NCI-H2081 (cell line): Measurements from ENCODE around the gene RIBC2.
A peak's percentile ranks its signal among the peaks of the same experiment; 100 is the strongest.
"Not testable (repeated sequence)": the region's sequence is repeated elsewhere in the genome, so short reads cannot be mapped to it uniquely, and the experiment has no call there.

Source experiments
- DNase-seq, 2 experiments: peaks; one replicate each; lab custom pipeline; 2025; lab: John Stamatoyannopoulos, UW

RIBC2 gene

GRCh38 chr22:45413368-45414211 is at the start of gene RIBC2, which contains the start of gene SMC1B:
Gene RIBC2, plus strand, starts transcription at chr22:45413693. Its CDS starts 194 bp downstream, at chr22:45413887.
Gene SMC1B, minus strand, starts transcription at chr22:45413599. Its CDS starts 32 bp downstream, at chr22:45413567.
- peak; percentile 63 to 77 for DNase-seq

- DNase-seq: no peak
These were observed 46.8 kb upstream of the RIBC2 start for GRCh38 chr22:45366713-45367112.

- not testable (repeated sequence) for DNase-seq
These were observed 39.9 kb upstream of the RIBC2 start for GRCh38 chr22:45373592-45373991.

- DNase-seq: no peak
These were observed 37.5 kb upstream of the RIBC2 start for GRCh38 chr22:45376009-45376408.

GRCh38 chr22:45376703-45377102 is 36.8 kb upstream of the RIBC2 start:
- no peak for DNase-seq

- DNase-seq: no peak
These were observed 32.1 kb upstream of the RIBC2 start for GRCh38 chr22:45381348-45381747.

- no peak for DNase-seq
These were observed 23.9 kb upstream of the RIBC2 start for GRCh38 chr22:45389546-45389945.

- no peak for DNase-seq
These were observed 15.7 kb upstream of the RIBC2 start for GRCh38 chr22:45397806-45398205.

- DNase-seq: no peak
These were observed 15.3 kb upstream of the RIBC2 start for GRCh38 chr22:45398214-45398613.

- peak in 1 of 2 experiments; percentile 48 for DNase-seq
These were observed 13.6 kb upstream of the RIBC2 start for GRCh38 chr22:45399712-45400445.

GRCh38 chr22:45402466-45402985 is 11.0 kb upstream of the RIBC2 start:
- no peak for DNase-seq

- DNase-seq: no peak
These were observed 5.7 kb upstream of the RIBC2 start for GRCh38 chr22:45407793-45408192.

- no peak for DNase-seq
These were observed 503 bp upstream of the RIBC2 start for GRCh38 chr22:45413013-45413367.

- DNase-seq: no peak
These were observed 4.7 kb downstream of the RIBC2 start for GRCh38 chr22:45418056-45418769.

- DNase-seq: no peak
These were observed 5.3 kb downstream of the RIBC2 start for GRCh38 chr22:45418770-45419138.

- DNase-seq: no peak
These were observed 6.5 kb downstream of the RIBC2 start for GRCh38 chr22:45420011-45420410.

GRCh38 chr22:45420539-45420938 is 7.0 kb downstream of the RIBC2 start:
- DNase-seq: no peak

- no peak for DNase-seq
These were observed 8.0 kb downstream of the RIBC2 start for GRCh38 chr22:45421349-45422055.

- no peak for DNase-seq
These were observed 8.9 kb downstream of the RIBC2 start for GRCh38 chr22:45422237-45422983.

GRCh38 chr22:45423524-45423923 is 10.0 kb downstream of the RIBC2 start:
- DNase-seq: no peak

GRCh38 chr22:45424241-45424731 is 10.8 kb downstream of the RIBC2 start:
- no peak for DNase-seq
